Transverse colon (tissue), 4 donors: ENCODE data around the gene LGI1. TPM values are rescaled to one million over a fixed set of nuclear protein-coding genes. Genes with fewer than 3 reads are reported as not detected.

Experiments
- DNase-seq: peaks from one replicate; pipeline ENCODE4 v3.0.0-alpha.2; 2019
- H3K27ac ChIP-seq, 4 donors: fragments of 200-600 bp; sonication (generic); 2 replicates each; pipeline ENCODE4 v1.5.1; 2016 to 2018; ENCODE audit warnings: inconsistent platforms in 4 of 4
- H3K27me3 ChIP-seq: fragments of 200-600 bp; sonication (generic); 2 replicates; pipeline ENCODE4 v1.5.1; 2017; ENCODE audit warnings: inconsistent platforms
- H3K36me3 ChIP-seq, 4 donors: fragments of 200-600 bp; sonication (generic); 2 replicates each; pipeline ENCODE4 v1.5.1; 2017 to 2019; ENCODE audit warnings: inconsistent platforms in 4 of 4
- H3K4me1 ChIP-seq, 4 donors: fragments of 200-600 bp; sonication (generic); 2 replicates each; pipeline ENCODE4 v1.5.1; 2017 to 2020; ENCODE audit warnings: inconsistent platforms in 4 of 4
- H3K4me3 ChIP-seq, 4 donors: fragments of 200-600 bp; sonication (generic); 1 replicate in 1 of 4; 2 replicates in 3 of 4; pipeline versions ENCODE4 v1.5.1 to v1.6.1; 2017 to 2019; ENCODE audit warnings: inconsistent platforms in 4 of 4
- H3K9me3 ChIP-seq, 2 donors: fragments of 200-600 bp; sonication (generic); 2 replicates each; pipeline ENCODE4 v1.5.1; 2017 to 2019; ENCODE audit warnings: inconsistent platforms in 2 of 2
- EP300 ChIP-seq: sonication (generic); formaldehyde crosslinking; IDR thresholded peaks from one replicate; pipeline ENCODE4 v1.6.1; 2017; ENCODE audit warnings: antibody characterized with exemption, low read depth
- POLR2A ChIP-seq: fragments of 450-650 bp; IDR thresholded peaks from one replicate; pipeline ENCODE4 v1.6.1; 2016; ENCODE audit warnings: antibody characterized with exemption, mild to moderate bottlenecking, moderate library complexity
- POLR2AphosphoS5 ChIP-seq, 3 donors: sonication (generic); formaldehyde crosslinking; IDR thresholded peaks; one replicate each; pipeline ENCODE4 v1.6.1; 2016; ENCODE audit warnings: antibody characterized with exemption in 3 of 3
- WGBS, 2 donors: methylation state at CpG; one replicate each; pipeline ENCODE4 v1.1.5; 2018; ENCODE audit warnings: low coverage in 1 of 2; 5-methylcytosine and 5-hydroxymethylcytosine counted together
- in situ Hi-C, 4 donors: fragments of 200-750 bp; cut with MboI; loops; one replicate each; pipeline versions ENCODE4 v1.15.0 to v1.15.1; 2017; ENCODE audit warnings: low sequenced_read_pairs in 3 of 4, low pct_ligation_motif_present in 1 of 4, low pct_unique_long_range_greater_than_20kb in 1 of 4
- intact Hi-C: fragments of 100-400 bp; cut with DNase I; formaldehyde crosslinking; loops from one replicate; pipeline ENCODE4 v1.15.1; 2023; ENCODE audit warnings: low total_unique reads
- total RNA-seq, 4 donors: library from RNA; depleted of rRNA; stranded (reverse); fragments of >200 nt; gene quantifications; one replicate each; pipeline ENCODE4 v1.1.0, GENCODE V29; 2016
- TF ChIP-seq, protein P1 (sequence below), 5 experiments: fragments of 200-600 bp in 3 of 5; fragments of 450-650 bp in 2 of 5; sonication (generic) in 3 of 5; IDR thresholded peaks; 1 replicate in 2 of 5; 2 replicates in 3 of 5; pipeline ENCODE4 v1.5.1; 2016 to 2017; ENCODE audit warnings: antibody characterized with exemption in 5 of 5, inconsistent platforms in 3 of 5, mild to moderate bottlenecking in 2 of 5, moderate library complexity in 1 of 5

The LGI1 gene
- total RNA-seq, 4 donors from 2014 or later, result 1.1 to 2.4 TPM; not detected in 2

DNA sequence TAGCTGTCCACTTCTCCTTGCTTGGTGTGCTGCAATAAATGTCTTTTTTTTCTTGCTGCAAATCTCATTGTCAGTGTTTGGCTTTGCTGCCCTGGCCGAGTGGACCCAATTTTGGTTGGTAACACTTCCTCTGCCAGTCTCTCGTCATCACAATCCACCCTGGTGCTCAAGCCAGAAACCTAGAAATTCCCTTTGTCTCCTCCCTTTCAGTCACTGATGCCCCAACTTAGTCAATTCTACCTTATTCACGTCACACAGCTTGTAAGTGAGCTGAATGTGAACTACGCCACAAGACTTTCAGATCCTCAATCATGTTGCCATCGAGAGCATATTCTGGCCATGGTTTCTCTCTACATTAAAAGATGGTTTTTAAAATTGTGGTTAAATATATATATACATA is 42.4 kb upstream of the LGI1 start:
- H3K27ac ChIP-seq, result no peak overlapping the region
- no peak for DNase-seq
- TF ChIP-seq POLR2A (no peak), POLR2AphosphoS5 (IDR thresholded peaks at IDR 0.05) (no peak), EP300 (no peak)
- TF ChIP-seq, protein P1, sequence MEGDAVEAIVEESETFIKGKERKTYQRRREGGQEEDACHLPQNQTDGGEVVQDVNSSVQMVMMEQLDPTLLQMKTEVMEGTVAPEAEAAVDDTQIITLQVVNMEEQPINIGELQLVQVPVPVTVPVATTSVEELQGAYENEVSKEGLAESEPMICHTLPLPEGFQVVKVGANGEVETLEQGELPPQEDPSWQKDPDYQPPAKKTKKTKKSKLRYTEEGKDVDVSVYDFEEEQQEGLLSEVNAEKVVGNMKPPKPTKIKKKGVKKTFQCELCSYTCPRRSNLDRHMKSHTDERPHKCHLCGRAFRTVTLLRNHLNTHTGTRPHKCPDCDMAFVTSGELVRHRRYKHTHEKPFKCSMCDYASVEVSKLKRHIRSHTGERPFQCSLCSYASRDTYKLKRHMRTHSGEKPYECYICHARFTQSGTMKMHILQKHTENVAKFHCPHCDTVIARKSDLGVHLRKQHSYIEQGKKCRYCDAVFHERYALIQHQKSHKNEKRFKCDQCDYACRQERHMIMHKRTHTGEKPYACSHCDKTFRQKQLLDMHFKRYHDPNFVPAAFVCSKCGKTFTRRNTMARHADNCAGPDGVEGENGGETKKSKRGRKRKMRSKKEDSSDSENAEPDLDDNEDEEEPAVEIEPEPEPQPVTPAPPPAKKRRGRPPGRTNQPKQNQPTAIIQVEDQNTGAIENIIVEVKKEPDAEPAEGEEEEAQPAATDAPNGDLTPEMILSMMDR (IDR thresholded peaks at IDR 0.05), result no peak

DNA sequence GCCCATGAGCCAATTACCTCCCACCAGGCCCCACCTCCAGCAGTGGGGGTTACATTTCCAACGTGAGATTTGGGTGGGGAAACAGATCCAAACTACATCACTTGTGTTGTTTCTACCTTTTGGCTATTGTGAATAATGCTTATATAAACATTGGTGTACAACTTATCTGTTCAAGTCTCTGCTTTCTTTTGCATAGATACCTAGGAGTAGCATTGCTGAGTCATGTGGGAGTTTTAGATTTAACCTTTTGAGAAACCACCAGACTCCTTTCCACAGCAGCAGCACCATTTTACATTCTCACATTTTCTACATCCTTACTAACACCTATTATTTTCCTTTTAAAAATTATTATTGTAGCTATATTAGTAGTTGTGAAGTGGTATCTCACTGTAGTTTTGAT is 41.0 kb upstream of the LGI1 start:
- TF ChIP-seq EP300, result no peak
- H3K27ac ChIP-seq, result no peak overlapping the region
- intact Hi-C loops (no loop called here), in situ Hi-C loops (no loop called here)
- H3K4me3 ChIP-seq, result no peak overlapping the region
- no peaks in the 10 kb centered on the region for H3K36me3 ChIP-seq
- no peaks in the 10 kb centered on the region for H3K27me3 ChIP-seq
- H3K9me3 ChIP-seq, result no peaks in the 10 kb centered on the region
- WGBS, 2 donors, result 14 to 33% methylated on average over 1 of the region's 1 CpG
- no peaks in the 10 kb centered on the region for H3K4me1 ChIP-seq
- no peak for DNase-seq

More for the DNA sequence above, 42.4 kb upstream of the LGI1 start:
- H3K27me3 ChIP-seq, result no peaks in the 10 kb centered on the region
- WGBS, 2 donors, result 68 to 81% methylated on average over 5 of the region's 5 CpGs
- intact Hi-C loops, result no loop called here
- H3K4me1 ChIP-seq, result no peaks in the 10 kb centered on the region
- no peaks in the 10 kb centered on the region for H3K36me3 ChIP-seq
- in situ Hi-C loops, result no loop called here
- H3K4me3 ChIP-seq, result no peak overlapping the region
- no peaks in the 10 kb centered on the region for H3K9me3 ChIP-seq

DNA sequence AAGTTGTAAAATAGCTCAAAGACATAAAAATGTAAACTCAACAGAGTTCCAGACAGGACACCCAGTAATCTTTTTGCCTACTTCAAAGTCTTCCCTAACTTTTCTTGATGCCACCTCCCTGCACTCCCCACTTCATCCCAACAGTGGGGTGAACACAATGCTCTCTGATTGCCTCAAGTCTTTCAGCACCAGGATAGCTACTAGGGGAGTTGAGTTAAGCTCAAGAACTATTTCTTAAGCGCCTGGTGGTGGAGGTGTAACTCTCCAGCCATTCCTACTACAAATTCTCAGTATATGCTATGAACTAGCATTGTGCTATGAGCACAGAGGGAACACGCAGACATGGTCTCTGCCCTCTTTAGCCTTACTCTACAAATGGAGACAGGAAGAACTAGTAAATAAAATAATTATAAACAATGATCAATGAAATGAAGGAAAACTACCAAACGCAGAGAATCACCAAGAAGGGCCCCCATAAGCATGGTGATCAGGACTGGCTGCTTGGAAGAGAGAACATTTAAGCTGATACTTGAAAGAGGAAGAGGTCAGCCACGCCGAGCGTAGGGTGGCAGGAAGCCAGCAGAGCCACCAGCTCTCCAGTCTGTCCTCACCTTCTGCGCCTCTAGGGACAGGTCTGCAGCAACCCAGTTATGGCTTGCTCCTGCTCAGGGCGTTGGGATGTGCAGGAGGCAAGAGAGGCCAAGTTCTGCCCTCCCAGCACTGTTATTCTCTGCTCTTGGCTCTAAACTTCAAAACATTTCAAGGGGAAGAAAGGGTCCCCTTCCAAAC is 38.6 kb upstream of the LGI1 start:
- H3K27me3 ChIP-seq, result peaks cover 2% of the 10 kb centered on the region
- no peak overlapping the region for H3K27ac ChIP-seq
- no peaks in the 10 kb centered on the region for H3K4me1 ChIP-seq
- H3K9me3 ChIP-seq, result no peaks in the 10 kb centered on the region
- H3K36me3 ChIP-seq, result no peaks in the 10 kb centered on the region
- in situ Hi-C loops (no loop called here), intact Hi-C loops (no loop called here)
- no peak overlapping the region for H3K4me3 ChIP-seq
- WGBS, 2 donors, result 38 to 51% methylated on average over 7 to 8 of the region's 8 CpGs
- DNase-seq, result no peak
- no peak for TF ChIP-seq POLR2A
- TF ChIP-seq, protein P1 (IDR thresholded peaks at IDR 0.05), result no peak
- TF ChIP-seq POLR2AphosphoS5 (IDR thresholded peaks at IDR 0.05), result no peak

DNA sequence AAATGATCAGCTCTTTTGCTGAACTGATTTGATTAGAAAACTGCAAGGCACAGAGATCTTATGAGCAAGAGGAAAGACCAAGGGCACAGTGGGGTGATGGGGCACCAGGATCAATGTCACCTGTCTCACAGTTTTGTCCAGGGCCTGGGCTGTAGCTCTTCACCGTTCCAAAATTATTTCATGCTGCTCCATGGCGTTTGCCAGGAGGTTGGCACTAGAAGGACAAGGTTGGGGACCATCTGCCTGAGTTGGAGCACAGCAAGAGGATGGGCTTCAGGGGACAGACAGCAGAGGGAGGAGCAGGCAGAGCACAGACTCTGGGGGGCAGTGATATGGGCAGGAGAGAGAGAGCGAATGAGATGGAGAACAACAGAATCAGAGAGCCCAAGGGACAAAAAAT is 37.8 kb upstream of the LGI1 start:
- Histone ChIP-seq H3K27ac (no peak overlapping the region), H3K9me3 (no peaks in the 10 kb centered on the region), H3K36me3 (no peaks in the 10 kb centered on the region), H3K4me1 (no peaks in the 10 kb centered on the region), H3K4me3 (no peak overlapping the region), H3K27me3 (peaks cover 8% of the 10 kb centered on the region)
- WGBS, 2 donors, result 83 to 84% methylated on average over 1 to 3 of the region's 3 CpGs
- DNase-seq, result no peak
- TF ChIP-seq POLR2AphosphoS5 (IDR thresholded peaks at IDR 0.05) (no peak), EP300 (no peak), POLR2A (no peak)
- TF ChIP-seq, protein P1 (IDR thresholded peaks at IDR 0.05), result no peak
- intact Hi-C loops, result no loop called here
- in situ Hi-C loops, result no loop called here

- in situ Hi-C loops, result no loop called here
These were observed 35.2 kb upstream of the LGI1 start for GRCh38 chr10:93722550-93722949.

More at GRCh38 chr10:93722550-93722949, 35.2 kb upstream of the LGI1 start:
- no peak overlapping the region for H3K4me3 ChIP-seq
- H3K27ac ChIP-seq, result no peak overlapping the region
- H3K9me3 ChIP-seq, result no peaks in the 10 kb centered on the region
- TF ChIP-seq EP300 (no peak), POLR2AphosphoS5 (IDR thresholded peaks at IDR 0.05) (no peak), POLR2A (no peak)
- TF ChIP-seq, protein P1 (IDR thresholded peaks at IDR 0.05), result no peak
- no peak for DNase-seq
- no peaks in the 10 kb centered on the region for H3K4me1 ChIP-seq
- H3K36me3 ChIP-seq, result no peaks in the 10 kb centered on the region
- intact Hi-C loops, result no loop called here
- H3K27me3 ChIP-seq, result peaks cover 21% of the 10 kb centered on the region
